Fibroblast of gingiva (primary cell): ENCODE measurements around the gene STK24.

Experiments used
- DNase-seq: peaks from one replicate; pipeline ENCODE4 v3.0.0-alpha.2; 2011; ENCODE audit warnings: low read depth

STK24 gene

GRCh38 chr13:98490195-98490836, 86.6 kb downstream of the STK24 start:
- DNase-seq: no peak

- no peak for DNase-seq
Observed at GRCh38 chr13:98489446-98490194, 87.3 kb downstream of the STK24 start.

GRCh38 chr13:98488736-98489135, 88.2 kb downstream of the STK24 start:
- no peak for DNase-seq

GRCh38 chr13:98487522-98487921, 89.4 kb downstream of the STK24 start:
- DNase-seq: no peak

- DNase-seq: peak; percentile 43
Observed at GRCh38 chr13:98487016-98487415, 89.9 kb downstream of the STK24 start.

GRCh38 chr13:98486412-98486811, 90.5 kb downstream of the STK24 start:
- no peak for DNase-seq

GRCh38 chr13:98485561-98485960, 91.3 kb downstream of the STK24 start:
- DNase-seq: no peak

- peak; percentile 91 for DNase-seq
Observed at GRCh38 chr13:98484289-98485219, 92.4 kb downstream of the STK24 start.

GRCh38 chr13:98483601-98484288, 93.2 kb downstream of the STK24 start:
- DNase-seq: peak; percentile 33

GRCh38 chr13:98482476-98483444, 94.1 kb downstream of the STK24 start:
- DNase-seq: peak; percentile 81

- no peak for DNase-seq
Observed at GRCh38 chr13:98480915-98481877, 95.7 kb downstream of the STK24 start.

- no peak for DNase-seq
Observed at GRCh38 chr13:98479496-98480003, 97.4 kb downstream of the STK24 start.

GRCh38 chr13:98478189-98479129, 98.4 kb downstream of the STK24 start:
- no peak for DNase-seq

- peak; percentile 67 for DNase-seq
Observed at GRCh38 chr13:98476538-98476966, 100.4 kb downstream of the STK24 start.

- DNase-seq: no peak
Observed at GRCh38 chr13:98476106-98476505, 100.8 kb downstream of the STK24 start.

GRCh38 chr13:98475522-98475921, 101.4 kb downstream of the STK24 start:
- no peak for DNase-seq

- no peak for DNase-seq
Observed at GRCh38 chr13:98474761-98475160, 102.1 kb downstream of the STK24 start.

GRCh38 chr13:98474292-98474691, 102.6 kb downstream of the STK24 start:
- no peak for DNase-seq
